ACHN (cell line): ENCODE results near the gene CAST.
A peak's percentile ranks its signal among the peaks of the same experiment; 100 is the strongest.

ENCODE experiments used
- DNase-seq: peaks from one replicate; pipeline ENCODE4 v3.0.0-alpha.2; 2015
- in situ Hi-C: cut with HindIII; loops from 2 replicates; pipeline ENCODE4 v1.10.0; 2017; ENCODE audit warnings: low sequenced_read_pairs, low pct_ligation_motif_present, low pct_unique_long_range_greater_than_20kb

Gene CAST

DNA sequence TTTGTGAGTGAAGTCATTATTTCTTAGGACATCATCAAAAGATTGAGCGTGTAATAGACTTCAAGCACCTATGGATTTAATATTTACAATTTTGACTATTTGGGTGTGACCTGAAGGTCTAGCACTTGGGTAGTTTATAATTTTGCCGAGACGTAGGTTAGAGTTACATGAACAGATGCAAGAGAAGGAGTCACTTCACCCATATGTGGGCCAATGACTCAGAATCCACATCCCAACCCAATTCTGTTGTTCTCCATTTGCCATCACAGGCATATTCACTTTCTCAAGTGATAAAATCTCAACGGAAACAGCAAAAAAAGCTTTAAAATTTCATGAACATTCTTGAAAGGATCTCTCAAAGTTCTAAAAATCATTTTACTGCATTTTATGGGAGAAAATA, 157.6 kb downstream of the CAST start:
- in situ Hi-C loops = no loop called here
- DNase-seq = no peak

DNA sequence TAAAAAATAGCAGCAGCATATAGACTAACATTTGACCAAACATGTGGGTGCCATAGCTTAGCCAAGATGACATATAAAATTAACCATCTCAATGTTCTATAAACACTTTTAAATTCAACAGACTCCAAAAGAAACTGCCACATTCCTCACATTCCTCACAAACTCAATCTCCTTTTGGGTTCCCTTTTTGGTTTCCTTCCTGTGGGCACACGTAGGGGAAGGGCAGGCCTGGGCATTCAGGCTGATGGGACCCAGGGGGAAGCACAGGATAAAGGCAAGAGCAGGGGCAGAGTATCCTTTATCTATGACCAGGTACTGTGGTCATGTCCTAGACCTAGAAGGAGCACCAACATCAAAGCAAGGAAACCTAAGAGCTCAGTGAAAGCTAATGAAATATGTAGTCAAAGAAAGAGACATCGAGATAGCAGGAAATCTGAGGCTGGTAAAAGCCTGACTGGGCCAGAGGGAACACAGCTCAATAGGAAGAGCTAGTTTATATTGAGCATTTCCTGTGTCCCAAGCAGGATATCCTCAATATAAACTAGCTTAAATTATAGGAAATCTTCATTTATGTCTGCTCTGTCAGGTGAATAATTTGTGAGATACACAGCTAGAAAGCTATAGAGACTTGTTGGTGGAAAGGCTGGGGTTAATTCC, 159.2 kb downstream of the CAST start:
- in situ Hi-C loops = no loop called here
- DNase-seq = peak; percentile 10

DNA sequence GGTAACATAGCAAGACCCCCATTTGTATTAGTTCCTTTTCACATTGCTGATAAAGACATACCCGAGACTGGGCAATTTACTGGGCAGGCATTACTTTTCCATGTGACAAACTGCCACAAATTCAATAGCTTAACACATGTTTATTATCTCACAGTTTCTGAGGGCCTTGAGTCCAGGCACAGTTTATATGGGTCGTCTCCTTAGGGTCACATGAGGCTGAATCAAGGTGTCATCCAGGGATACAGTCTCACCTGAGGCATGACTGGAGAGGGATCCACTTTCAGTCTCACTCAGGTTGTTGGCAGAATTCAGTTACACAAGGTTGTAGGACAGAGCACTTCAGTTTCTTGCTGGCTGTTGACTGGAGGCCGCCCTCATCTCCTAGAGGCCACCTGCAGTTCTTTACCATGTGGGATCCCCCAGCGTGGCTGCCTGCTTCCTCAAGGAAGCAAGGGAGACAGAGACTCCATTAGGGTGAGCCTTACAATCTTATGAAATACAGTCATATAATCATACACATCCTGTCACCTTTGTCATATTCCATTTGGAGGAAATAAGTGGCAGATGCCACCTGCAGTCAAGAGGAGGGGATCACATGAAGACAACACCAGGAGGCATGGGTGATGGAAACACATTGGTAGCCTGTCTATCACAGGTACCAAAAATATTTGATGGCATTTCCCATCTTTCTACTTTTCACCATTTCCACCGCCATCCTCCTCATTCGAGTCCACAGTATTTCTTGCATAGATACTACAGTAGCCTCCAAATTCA, 160.7 kb downstream of the CAST start:
- in situ Hi-C loops = no loop called here
- no peak for DNase-seq

DNA sequence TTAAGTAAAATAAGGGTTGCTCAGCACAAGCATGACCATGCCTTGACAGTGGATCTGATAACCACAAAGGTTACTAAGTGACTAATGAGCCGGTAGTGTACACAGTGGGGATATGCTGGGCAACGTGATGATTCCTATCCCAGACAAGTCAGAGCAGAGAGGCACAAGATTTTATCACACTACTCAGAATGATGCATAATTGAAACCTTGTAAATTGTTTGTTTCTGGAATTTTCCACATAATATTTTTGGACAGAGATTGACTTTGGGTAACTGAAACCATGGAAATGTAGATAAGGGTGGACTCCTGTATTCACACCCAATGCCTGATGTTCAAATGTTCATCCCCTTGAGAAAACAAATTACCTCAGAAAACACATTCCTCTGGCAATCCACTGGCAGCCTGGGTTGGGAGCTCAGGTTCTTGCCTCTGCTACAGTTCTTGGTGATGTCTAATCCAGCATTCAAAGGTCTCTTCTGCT, 161.8 kb downstream of the CAST start:
- DNase-seq = peak; percentile 78
- in situ Hi-C loops = no loop called here
